HG03060 (cell line): ENCODE results near the gene CENPVL3.
"Not testable (repeated sequence)": the region's sequence is repeated elsewhere in the genome, so short reads cannot be mapped to it uniquely, and the experiment has no call there.

Experiments used
- ATAC-seq: cut with Tn5 transposase; IDR thresholded peaks from one replicate; pipeline ENCODE4 v1.9.1; 2021; ENCODE audit warnings: low read depth, moderate number of reproducible peaks; ENCODE audit not compliant: unreplicated experiment

The CENPVL3 gene

DNA sequence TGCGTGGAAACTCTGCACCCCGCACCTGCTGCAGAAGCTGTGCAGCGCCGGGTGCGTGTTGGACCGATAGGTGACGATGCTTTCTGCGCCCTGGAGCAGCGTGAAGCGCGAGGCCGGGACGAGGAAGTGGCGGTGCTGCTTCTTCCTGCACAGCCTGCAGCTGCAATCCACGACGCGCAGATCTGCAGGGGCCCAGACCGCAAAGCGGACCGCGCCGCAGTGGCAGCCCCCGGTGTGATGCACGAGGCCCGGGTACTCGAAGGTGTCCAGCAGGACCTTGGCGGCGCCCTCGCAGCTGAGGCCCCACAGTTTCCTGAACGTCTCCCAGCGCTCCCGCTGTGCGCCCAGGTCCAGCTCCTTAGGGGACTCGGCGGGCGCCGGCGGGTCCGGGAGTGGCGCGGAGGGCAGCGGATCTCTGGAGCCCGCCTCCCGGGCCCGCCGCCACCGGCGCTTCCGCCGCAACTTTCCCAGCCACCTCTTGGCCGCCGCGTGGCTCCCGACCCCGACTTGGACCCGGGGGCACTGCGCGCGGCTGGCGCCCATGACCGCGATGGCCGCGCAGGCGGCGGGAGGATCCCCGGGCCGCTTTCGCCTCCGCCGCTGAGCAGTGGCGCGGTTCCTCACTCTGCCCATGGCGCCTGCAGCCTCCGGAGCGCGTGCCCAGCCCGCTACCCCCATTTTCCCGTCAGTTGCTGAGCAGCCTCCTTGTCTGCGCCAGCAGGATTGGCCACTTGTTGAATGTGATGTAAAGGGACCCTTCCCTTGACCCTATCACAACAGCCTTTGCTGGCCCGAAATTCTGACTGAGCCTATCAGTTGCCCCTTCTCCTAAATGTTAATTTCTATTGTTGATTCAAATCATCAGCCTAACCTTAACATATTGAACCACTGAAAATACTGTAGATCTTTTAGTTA lies at the start of gene CENPVL3:
Gene CENPVL3, minus strand, starts transcription at position 672 of the 915 bp plus-strand sequence. Its CDS starts 39 bp downstream, at position 633.
- not testable (repeated sequence) for ATAC-seq

DNA sequence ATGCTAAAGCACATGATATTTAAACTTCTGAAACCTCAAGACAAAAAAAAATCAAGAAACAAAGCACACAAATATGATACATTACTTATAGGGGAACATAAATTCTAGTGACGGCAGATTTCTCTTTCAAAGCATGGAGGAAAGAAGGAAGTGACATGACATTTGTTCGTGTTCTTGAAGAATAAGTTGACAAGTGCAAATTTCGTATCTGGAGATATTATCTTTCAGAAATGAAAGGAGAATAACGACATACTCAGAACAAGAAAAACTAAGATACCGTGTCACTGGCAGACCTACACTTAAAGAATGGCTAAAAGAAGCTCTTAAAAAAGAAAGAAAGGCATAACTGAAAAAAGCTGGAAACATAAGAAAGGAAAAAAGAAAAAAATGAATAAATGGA lies 47.3 kb upstream of the CENPVL3 start:
- ATAC-seq = no peak

DNA sequence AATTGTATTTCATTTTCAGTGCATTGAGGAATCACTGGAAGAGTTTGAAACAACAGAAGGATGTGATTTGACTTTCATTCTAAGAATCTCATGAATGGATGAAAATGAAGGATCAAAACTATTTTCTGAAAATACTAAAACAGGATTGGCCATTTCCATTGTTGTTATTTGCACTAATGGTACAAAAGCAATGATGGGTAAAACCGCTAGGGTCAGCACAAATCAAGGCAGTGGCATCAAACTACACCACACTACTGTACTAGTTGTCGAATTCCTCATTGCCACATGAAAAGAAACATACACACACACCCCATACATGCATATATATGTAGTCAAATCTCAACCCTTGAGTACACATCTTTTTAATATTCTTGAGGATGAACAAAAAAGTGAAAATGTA lies 24.7 kb upstream of the CENPVL3 start:
- no peak for ATAC-seq

DNA sequence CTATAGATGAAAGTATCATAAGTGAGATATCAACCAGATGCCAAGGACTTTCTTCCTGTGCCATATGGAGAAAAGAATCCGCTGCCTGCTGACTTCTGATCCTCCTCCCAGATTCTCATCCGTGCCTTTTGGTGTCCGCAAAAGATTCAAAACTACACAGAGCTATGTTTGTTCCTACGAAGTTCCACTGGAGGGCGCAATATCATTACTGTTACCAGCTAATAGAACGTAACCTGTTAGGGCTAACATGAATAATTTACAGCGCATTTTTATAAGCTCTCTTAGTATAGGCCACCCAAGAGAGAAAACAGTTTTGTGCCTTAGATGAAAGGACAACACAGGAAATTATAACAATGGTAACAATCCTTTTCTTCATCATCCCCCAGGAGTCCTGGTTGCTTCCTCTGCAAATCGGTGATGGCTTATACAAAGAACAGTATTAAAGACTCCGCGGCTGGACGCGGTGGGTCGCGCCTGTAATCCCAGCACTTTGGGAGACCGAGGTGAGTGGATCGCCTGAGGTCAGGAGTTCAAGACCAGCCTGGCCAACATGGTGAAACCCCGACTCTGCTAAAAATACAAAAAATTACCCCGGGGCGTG lies 22.8 kb upstream of the CENPVL3 start:
- ATAC-seq = no peak

DNA sequence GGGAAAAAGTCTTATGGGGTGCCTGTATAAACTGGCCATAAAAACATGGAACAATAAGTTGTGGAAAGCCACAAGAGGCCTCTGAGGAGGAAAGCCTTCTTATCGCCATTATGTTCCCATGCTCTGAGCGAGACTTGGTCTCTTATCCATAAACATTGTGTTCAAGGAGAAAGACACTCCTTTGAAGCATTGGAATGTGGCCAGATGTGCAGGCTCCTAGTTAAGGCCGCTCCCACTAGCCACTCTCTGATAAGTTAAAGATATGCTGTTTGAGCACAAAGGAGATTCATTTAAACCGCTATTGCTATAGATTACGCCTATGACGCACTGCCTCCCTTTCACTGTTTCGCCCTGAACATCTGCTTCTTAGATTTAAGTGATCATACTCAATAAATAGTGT lies 17.8 kb upstream of the CENPVL3 start:
- ATAC-seq = not testable (repeated sequence)

DNA sequence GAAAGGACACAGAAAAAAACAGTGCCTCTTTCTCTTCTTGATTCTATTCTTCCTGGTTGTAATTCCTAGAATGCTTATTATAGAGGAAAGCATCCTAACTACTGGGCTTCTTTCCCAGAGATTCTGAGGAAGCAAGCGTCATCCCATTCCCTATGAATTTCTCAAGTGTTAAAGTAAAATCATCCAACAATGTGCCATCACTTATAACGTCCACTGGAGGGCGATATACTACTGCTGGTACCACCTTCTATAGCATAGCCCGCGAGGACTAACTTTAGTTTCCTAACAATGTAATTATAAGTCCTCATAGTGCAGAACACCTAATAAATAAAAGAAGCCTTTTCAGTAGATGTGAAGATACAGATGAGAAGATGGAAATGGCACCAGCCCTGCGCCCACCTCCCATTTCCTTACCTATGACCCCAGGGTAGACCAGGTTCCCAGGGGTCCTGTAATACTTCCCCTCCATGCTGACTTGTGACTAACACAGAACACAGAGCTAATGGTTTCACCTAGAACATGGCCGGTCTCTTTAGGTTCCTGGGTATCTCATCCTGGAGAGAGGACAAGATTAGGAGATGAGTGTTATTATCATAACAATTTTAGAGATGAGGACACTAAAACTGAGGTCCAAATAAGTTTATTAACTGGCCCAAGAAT lies 4.2 kb downstream of the CENPVL3 start:
- ATAC-seq = no peak

DNA sequence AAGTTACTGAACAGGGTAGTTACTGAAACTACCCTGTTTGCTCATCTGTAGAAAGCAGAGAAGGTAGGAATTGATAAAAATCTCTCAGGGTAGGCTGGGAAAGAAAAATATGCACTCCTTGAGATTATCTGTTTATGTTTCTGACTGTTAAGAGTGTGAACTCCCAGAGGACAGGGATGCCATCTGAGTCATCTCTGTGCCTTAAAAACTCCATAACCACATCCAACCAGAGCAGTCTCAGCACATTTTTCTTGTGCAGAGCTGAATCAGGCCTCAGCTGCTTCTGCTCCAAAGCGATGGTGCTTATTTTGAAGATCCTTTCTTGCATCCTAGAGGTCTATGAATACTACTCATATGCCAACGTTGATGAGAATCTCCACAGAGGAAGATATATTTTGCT lies 9.9 kb downstream of the CENPVL3 start:
- no peak for ATAC-seq

DNA sequence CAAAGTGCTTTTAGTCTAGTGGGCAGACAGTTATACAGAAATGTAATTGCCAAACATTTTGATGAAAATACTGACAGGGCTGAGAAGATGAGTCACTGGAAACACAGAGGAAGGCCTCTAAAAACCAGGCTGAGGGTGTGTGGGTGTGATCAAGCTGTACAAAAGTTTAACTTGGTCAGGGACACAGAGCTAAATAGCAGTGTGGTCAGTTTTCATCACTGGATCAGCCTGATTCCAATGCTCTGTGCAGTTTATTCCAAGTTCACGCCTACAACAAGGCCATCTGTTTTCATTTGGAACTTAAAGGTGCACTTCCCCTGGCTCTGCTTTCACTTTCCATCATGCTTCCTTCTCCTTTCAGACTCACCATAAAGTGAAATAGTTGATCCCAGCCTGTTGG lies 10.6 kb downstream of the CENPVL3 start:
- ATAC-seq = no peak

DNA sequence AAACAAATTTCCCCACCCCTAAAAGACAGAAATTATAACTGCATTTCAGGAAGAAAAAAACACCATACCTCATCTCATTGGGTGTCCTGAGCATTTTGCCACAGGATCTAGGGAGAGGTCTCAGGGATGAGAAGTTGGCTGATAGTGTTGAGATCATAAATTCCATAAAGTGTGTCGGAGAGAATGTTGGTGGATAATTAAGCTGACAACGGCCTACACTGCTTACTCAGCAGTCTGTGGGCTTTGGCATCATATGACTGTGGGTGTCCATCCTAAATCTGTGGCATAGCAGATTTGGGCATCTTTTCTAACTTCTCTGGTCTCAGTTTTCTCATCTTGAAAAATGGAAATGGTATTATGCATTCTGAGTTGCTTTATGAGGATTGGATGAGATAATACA lies 12.3 kb downstream of the CENPVL3 start:
- no peak for ATAC-seq

DNA sequence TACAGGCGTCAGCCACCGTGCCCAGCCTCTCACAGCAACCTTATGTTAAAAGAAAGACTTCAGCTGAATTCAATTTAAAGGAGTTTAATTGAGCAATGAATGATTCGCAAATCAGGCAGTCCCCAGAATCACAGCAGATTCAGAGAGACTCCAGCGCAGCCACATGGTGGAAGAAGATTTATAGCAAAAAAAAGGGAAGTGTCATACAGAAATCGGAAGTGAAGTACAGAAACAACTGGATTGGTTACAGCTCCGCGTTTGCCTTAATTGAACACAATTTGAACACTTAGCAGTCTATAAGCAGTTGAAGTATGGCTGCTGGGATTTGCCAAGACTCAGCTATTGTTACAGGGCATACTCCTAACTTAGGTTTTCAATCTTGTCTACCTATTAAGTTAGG lies 19.8 kb downstream of the CENPVL3 start:
- no peak for ATAC-seq

DNA sequence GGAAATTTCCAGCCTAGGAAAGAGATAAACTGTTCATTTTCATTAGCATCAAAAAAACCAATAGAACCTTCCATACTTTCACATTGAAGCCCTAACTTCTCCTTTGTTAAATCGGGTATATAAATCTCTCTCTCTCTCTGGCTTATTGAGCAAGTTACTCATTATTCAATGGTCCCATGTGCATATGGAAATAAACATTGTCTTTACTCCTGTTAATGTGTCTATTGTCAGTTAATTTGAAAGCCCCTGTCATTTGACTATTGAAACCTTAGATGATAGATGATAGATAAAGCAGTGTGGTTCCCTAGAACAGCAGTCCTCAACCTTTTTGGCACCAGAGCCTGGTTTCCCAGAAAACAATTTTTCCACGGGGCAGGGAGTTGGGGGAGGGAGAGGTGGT lies 46.8 kb downstream of the CENPVL3 start:
- ATAC-seq = no peak

DNA sequence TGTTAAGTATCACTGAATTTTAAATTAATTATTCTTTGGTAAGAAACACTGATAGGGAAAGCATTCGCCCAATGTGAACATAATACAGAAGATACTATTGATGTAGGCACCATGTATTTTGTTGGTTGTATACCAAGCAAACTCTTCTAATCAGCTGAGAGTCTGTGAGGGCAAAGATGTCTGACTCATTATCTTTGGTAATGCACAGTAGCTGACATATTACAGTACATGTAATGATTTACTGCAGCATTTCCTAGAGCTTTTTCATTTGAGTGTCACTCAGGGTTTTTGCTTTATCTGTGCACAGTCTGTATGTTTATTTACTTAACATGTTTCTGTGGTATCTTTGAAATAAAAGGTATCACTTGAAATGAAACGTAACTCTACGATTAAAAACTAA lies 49.2 kb downstream of the CENPVL3 start:
- no peak for ATAC-seq

DNA sequence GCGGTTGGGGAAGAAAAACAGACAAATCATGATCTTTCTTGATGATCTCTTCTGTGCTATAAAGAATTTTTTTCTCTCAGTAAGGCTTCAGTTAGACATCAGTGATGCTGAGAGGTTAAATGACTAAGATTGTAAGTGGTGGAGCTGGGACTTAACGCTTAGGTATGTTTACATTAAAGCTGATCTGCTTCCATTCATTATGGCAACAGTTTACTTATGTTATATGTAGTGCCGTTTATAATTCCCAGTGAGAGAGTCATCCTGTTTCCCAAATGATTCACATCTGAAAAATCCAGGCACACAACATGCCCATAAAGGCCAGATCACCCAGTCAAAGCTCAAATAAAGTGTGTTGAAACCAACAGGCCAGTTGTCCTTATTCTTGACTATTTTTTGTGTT lies 50.1 kb downstream of the CENPVL3 start:
- ATAC-seq = no peak
